Measurements from ENCODE around the gene MINDY4. TPM values are rescaled to one million over a fixed set of nuclear protein-coding genes. Genes with fewer than 3 reads are reported as not detected.

The MINDY4 gene
- total RNA-seq, 1 donor from 2014 or later: 2.8 TPM

DNA sequence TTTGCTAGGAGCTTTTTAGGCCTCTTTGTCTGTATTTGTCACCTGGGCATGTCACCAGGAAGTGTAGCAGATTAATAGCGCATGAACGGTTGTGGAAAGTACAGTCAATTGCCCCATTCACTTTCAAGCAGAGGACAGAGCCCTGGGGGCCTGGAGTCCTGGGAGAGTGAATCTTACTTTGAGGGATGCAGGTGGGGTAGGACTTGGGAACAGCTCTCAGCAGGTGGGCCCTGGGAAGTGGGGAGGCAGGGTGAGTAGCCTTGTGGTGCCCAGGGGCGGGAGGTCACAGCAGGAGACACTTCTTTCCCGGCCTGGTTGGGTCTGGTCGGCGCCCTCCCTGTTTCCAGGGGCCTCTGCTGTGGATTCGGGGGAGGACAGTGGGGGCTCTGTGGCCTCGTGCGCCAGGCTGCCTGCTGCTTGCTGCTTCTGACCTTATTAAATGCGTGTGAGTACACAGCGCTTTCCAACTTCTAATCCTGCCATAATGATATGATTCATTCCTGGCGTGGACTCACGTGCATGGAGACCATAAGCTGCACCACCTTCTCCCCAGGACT is 88.8 kb downstream of the MINDY4 start:
- DNase-seq: no peak
- intact Hi-C loops (cut with DNase I): no loop called here
- no peak for ATAC-seq (ENCODE audit: poor library complexity)

- no peak for DNase-seq
These were observed 90.4 kb downstream of the MINDY4 start for GRCh38 chr7:30861612-30862011.

GRCh38 chr7:30862995-30863705 is 91.9 kb downstream of the MINDY4 start:
- DNase-seq: no peak
- no peak for ATAC-seq (ENCODE audit: poor library complexity)
- intact Hi-C loops (cut with DNase I): no loop called here

More at GRCh38 chr7:30861612-30862011, 90.4 kb downstream of the MINDY4 start:
- intact Hi-C loops (cut with DNase I): no loop called here
- no peak for ATAC-seq (ENCODE audit: poor library complexity)

DNA sequence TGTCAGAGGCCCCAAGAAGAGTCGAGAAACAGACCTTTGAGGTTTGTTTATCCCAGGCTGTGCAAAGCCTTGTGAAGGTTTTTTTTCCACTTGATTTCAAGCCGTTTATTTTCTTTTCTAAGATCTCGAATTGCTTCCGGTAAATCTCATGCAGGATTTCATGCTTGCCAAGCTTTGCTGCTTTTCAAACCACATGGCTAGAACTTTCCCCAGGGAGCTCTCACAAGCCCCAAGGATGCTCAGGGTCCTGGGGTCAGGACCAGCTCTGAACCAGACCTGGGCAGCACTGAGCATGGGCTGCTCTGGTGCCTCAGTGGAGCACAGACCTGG is 92.5 kb downstream of the MINDY4 start:
- ATAC-seq (ENCODE audit: poor library complexity) (peak; percentile 14), DNase-seq (no peak)
- intact Hi-C loops (cut with DNase I): no loop called here

- intact Hi-C loops (cut with DNase I): no loop called here
- no peak for DNase-seq
- peak; percentile 6 for ATAC-seq (ENCODE audit: poor library complexity)
These were observed 92.9 kb downstream of the MINDY4 start for GRCh38 chr7:30864101-30864500.

DNA sequence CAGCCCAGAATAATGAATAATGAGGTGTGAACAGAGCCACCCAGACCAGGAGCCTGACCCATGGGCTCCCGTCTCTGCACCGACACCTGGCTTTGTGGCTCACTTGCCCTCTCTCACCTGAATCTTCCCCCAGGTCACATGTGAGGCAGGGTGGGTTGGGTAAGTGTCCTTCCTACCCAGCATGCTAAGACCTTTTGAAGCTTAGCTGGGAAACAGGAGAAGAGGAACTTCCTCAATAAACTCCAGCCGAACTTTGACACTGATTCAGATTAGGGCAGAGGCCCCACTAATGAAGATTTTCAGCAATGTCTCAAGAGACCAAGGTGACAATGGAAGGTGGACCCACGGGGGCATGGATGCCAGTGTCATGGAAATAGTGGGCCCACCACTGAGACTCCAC is 93.9 kb downstream of the MINDY4 start:
- intact Hi-C loops (cut with DNase I): no loop called here
- ATAC-seq (ENCODE audit: poor library complexity): no peak

GRCh38 chr7:30865821-30866220 is 94.6 kb downstream of the MINDY4 start:
- intact Hi-C loops (cut with DNase I): no loop called here
- DNase-seq: no peak
- peak; percentile 27 for ATAC-seq (ENCODE audit: poor library complexity)

More for the DNA sequence above, 93.9 kb downstream of the MINDY4 start:
- DNase-seq: no peak

DNA sequence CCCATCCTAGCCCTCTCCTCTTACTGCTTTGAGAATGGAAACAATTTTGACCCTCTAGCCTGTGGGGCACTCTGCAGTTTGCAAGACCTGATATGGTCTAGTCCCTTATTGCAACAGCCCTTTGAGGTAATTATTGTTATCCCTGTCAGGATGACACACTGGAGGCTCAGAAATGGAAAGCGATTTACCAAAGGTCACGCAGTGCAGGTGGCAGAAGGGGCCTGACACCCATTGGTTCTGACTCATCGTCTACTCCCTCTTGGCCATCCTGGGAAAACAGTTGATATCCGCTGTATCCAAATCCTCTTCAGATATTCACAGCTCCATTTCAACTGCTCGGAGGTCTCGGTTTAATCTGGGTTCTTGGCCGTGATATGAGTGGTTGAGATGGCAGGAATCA is 95.7 kb downstream of the MINDY4 start:
- ATAC-seq (ENCODE audit: poor library complexity) (no peak), DNase-seq (no peak)
- intact Hi-C loops (cut with DNase I): no loop called here

DNA sequence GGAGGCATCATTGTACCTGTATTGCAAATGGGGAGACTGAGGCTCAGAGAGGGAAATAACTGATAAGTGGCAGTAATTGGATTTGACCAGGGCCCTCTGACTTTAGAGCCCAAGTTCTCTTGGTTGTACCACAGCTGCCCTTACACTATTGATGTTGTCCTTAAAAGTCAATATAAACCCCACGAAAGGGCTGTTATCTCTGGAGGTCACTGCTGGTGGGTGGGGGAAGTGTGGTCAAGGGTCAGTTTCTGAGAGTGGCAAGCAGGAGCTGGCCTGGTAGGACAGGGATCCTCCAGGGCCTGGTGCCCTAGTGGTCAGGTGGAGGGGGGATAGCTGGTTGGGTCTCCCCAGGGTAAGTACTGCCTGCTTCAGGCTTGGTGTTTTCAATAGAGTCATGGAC is 96.3 kb downstream of the MINDY4 start:
- ATAC-seq (ENCODE audit: poor library complexity): no peak
- intact Hi-C loops (cut with DNase I): no loop called here
- DNase-seq: no peak

- intact Hi-C loops (cut with DNase I): no loop called here
- peak; percentile 23 for ATAC-seq (ENCODE audit: poor library complexity)
- DNase-seq: peak; percentile 62
These were observed 98.8 kb downstream of the MINDY4 start for GRCh38 chr7:30869794-30870611.

- intact Hi-C loops (cut with DNase I): no loop called here
These were observed 99.8 kb downstream of the MINDY4 start for GRCh38 chr7:30870821-30871518.

DNA sequence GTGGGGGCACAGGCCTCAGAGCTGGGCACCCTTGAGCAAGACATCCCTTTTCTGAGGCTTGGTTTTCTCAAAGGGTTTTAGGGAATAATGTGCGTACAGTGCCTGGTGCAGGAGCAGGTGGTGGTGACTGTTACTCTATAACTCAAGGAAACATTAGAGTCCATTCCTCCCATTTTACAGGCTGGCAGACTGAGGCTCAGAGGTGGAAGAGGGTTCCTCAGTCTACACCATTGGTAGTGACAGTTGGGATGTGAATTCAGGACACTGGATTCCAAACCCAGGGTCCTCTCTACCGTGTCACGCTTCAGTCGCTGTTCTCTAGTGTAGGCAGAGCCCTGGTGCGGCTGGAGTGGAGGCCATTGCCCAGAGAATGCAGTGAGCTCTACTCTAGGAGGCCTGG is 100.4 kb downstream of the MINDY4 start:
- ATAC-seq (ENCODE audit: poor library complexity) (no peak), DNase-seq (no peak)
- intact Hi-C loops (cut with DNase I): no loop called here

More at GRCh38 chr7:30870821-30871518, 99.8 kb downstream of the MINDY4 start:
- DNase-seq: no peak
- ATAC-seq (ENCODE audit: poor library complexity): no peak

DNA sequence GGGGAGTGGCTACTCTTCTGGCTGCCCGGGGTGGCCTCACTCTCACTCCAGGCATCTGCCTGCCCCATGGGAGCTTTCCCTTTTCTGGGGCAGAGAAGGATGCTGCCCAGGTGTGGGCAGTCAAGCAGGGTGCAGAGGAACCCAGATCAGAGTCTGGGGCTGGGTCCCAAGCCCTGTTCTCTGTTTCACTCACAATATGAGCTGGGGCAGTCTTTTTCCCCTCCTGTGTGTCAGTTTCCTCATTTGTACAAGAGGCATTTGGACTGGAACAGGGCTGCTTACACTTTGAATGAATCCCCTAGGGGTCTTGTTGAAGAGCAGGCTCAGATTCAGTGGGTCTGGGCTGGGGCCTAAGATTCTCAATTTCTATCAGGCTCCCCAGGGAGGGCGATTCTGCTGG is 102.0 kb downstream of the MINDY4 start:
- intact Hi-C loops (cut with DNase I): no loop called here
- ATAC-seq (ENCODE audit: poor library complexity) (no peak), DNase-seq (no peak)

- DNase-seq (no peak), ATAC-seq (ENCODE audit: poor library complexity) (no peak)
- intact Hi-C loops (cut with DNase I): no loop called here
These were observed 102.4 kb downstream of the MINDY4 start for GRCh38 chr7:30873656-30874055.

DNA sequence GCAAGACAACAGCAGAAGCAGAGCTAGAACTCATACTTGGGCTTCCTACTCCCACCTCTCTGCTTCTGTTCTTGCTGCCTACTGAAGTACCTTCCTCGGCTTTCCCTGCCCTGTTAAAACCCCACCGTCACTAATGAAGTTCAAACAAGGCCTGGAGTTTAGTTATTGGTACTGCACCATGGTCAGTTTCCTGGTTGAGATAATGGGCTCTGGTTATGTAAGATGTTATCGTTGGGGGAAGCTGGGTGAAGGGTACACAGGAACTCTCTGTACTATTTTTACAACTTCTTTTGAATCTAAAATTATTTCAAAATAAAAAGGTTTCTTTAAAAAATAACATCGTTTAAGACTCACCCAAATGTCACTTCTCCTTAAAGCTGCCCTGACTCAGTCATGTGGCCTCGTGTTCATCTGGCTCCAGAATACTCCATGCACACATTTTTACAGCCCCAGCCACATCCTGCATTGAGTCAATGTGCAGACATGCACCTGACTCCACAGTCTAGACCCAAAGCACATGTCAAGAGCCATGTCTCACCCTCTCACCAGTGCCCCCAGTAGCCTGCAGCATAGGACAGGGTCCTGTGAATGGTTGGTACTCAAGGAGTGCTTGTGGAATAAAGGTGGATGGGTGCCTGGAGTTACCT is 103.6 kb downstream of the MINDY4 start:
- DNase-seq (no peak), ATAC-seq (ENCODE audit: poor library complexity) (no peak)
- intact Hi-C loops (cut with DNase I): no loop called here

- no peak for ATAC-seq (ENCODE audit: poor library complexity)
These were observed 106.0 kb downstream of the MINDY4 start for GRCh38 chr7:30877015-30877769.

GRCh38 chr7:30877993-30878392 is 106.8 kb downstream of the MINDY4 start:
- DNase-seq (no peak), ATAC-seq (ENCODE audit: poor library complexity) (no peak)
- intact Hi-C loops (cut with DNase I): no loop called here

More at GRCh38 chr7:30877015-30877769, 106.0 kb downstream of the MINDY4 start:
- DNase-seq: no peak
- intact Hi-C loops (cut with DNase I): no loop called here
